GM12878 (cell line): Measurements from ENCODE around the gene SLC44A4.

Experiments
- CBFB ChIP-seq: IDR thresholded peaks from 2 replicates; pipeline ENCODE4 v1.6.1; 2016; ENCODE audit warnings: antibody characterized with exemption, low read depth
- CTCF ChIP-seq, 3 experiments: IDR thresholded peaks in 2 of 3; conservative IDR thresholded peaks in 1 of 3; 2 replicates each; pipeline ENCODE4 v1.5.1; 2011; ENCODE audit warnings: low read depth in 3 of 3, low read length in 3 of 3, mild to moderate bottlenecking in 3 of 3, control low read depth in 2 of 3, moderate library complexity in 2 of 3, inconsistent platforms in 1 of 3, mixed read lengths in 1 of 3; ENCODE audit not compliant: control insufficient read depth in 2 of 3, insufficient read depth in 1 of 3; ENCODE audit errors: extremely low read depth in 1 of 3
- EZH2 ChIP-seq: IDR thresholded peaks from 2 replicates; pipeline ENCODE4 v1.6.1; 2012; ENCODE audit warnings: low read depth, mild to moderate bottlenecking, control low read depth, inconsistent platforms, low read length, borderline replicate concordance; ENCODE audit not compliant: control insufficient read depth
- HDAC6 ChIP-seq: fragments of 200-600 bp; sonication (generic); IDR thresholded peaks from one replicate; pipeline ENCODE4 v1.8.0; 2017; ENCODE audit warnings: antibody characterized with exemption; ENCODE audit not compliant: unreplicated experiment
- POLR2A ChIP-seq: IDR thresholded peaks from 2 replicates; pipeline ENCODE4 v1.6.1; 2011; ENCODE audit warnings: low read depth, mild to moderate bottlenecking, low read length
- POLR2AphosphoS5 ChIP-seq: IDR thresholded peaks from 2 replicates; pipeline ENCODE4 v1.6.1; 2011; ENCODE audit warnings: mild to moderate bottlenecking, low read length, inconsistent platforms
- SREBF2 ChIP-seq: IDR thresholded peaks from 2 replicates; pipeline ENCODE4 v1.6.1; 2012; ENCODE audit warnings: mild to moderate bottlenecking, low read length
- SUZ12 ChIP-seq: fragments of 200-600 bp; sonication (generic); IDR thresholded peaks from one replicate; pipeline ENCODE4 v1.6.1; 2018; ENCODE audit warnings: antibody characterized with exemption, mild to moderate bottlenecking; ENCODE audit not compliant: unreplicated experiment

GRCh38 chr6:31882344-31882743 lies 3.5 kb upstream of the SLC44A4 start:
- TF ChIP-seq EZH2: no peak
- TF ChIP-seq POLR2A: no peak
- no peak for TF ChIP-seq CTCF (IDR thresholded peaks at IDR 0.05 in 2 of 3, conservative IDR thresholded peaks at IDR 0.05 in 1 of 3; ENCODE audit: control insufficient read depth in 2 of 3, extremely low read depth in 1 of 3, insufficient read depth in 1 of 3, low read depth in 3 of 3, low read length in 3 of 3)
- no peak for TF ChIP-seq SREBF2
- TF ChIP-seq SUZ12: no peak
- TF ChIP-seq POLR2AphosphoS5: no peak
- TF ChIP-seq HDAC6: no peak
- no peak for TF ChIP-seq CBFB
